IgD-negative memory B cell (primary cell): ENCODE measurements around the gene COQ9. TPM values are rescaled to one million over a fixed set of nuclear protein-coding genes. Genes with fewer than 3 reads are reported as not detected.
"Not testable (repeated sequence)": the region's sequence is repeated elsewhere in the genome, so short reads cannot be mapped to it uniquely, and the experiment has no call there.

Experiments used
- H3K27ac Mint-ChIP-seq, 3 donors: one replicate each; pipeline ENCODE4 v1.8.0; 2020 to 2022; ENCODE audit warnings: mild to moderate bottlenecking in 3 of 3, mixed read lengths in 3 of 3, moderate library complexity in 1 of 3
- H3K27me3 Mint-ChIP-seq: one replicate; pipeline ENCODE4 v1.8.0; 2021; ENCODE audit warnings: mixed read lengths
- H3K36me3 Mint-ChIP-seq: one replicate; pipeline ENCODE4 v1.8.0; 2020; ENCODE audit warnings: mild to moderate bottlenecking, mixed read lengths
- H3K4me1 Mint-ChIP-seq, 3 donors: one replicate each; pipeline ENCODE4 v1.8.0; 2020 to 2022; ENCODE audit warnings: mixed read lengths in 3 of 3, mild to moderate bottlenecking in 1 of 3
- H3K4me3 Mint-ChIP-seq, 4 donors: one replicate each; pipeline ENCODE4 v1.8.0; 2020 to 2022; ENCODE audit warnings: mild to moderate bottlenecking in 4 of 4, mixed read lengths in 4 of 4, moderate library complexity in 3 of 4
- H3K9me3 Mint-ChIP-seq, 3 donors: one replicate each; pipeline ENCODE4 v1.8.0; 2020 to 2021; ENCODE audit warnings: mixed read lengths in 3 of 3, mild to moderate bottlenecking in 1 of 3
- polyA plus RNA-seq: library from polyadenylated mRNA; unstranded; fragments of 300-500 nt; fragmentation: Illumina TruSeq; gene quantifications from one replicate; pipeline ENCODE4 v1.2.3, GENCODE V29; 2021

COQ9 gene
- polyA plus RNA-seq, 1 donor from 2014 or later, result 25.6 TPM

GRCh38 chr16:57440551-57440950 is 6.7 kb upstream of the COQ9 start:
- not testable (repeated sequence) for H3K27me3 Mint-ChIP-seq, H3K4me1 Mint-ChIP-seq, H3K27ac Mint-ChIP-seq, H3K4me3 Mint-ChIP-seq
- peaks cover 2 to 17% (median 7%) of the 10 kb centered on the region in 3 donors for H3K9me3 Mint-ChIP-seq
- H3K36me3 Mint-ChIP-seq, result peaks cover 18% of the 10 kb centered on the region

DNA sequence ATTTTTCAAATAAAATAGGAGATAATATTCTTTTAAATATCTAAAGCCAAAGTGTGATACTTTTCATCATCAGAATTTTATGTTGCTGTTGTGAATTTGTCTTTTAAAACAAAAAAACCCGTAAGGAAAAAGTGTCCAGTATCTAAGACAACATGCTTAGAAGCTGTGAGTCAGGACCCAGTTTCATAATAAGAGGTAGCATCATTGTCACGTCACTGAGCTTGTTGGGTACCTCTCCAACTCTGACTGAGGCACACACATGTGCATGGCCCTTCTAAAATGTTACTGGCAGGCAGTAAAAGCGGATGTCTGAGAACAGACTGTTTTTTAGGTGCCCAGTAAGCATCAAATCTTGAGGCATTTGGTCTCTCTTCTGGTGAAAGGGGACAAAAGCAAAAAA is 2.6 kb upstream of the COQ9 start:
- peak overlapping the region in 3 of 4 donors; percentile 27 to 72 (median 54) for H3K4me3 Mint-ChIP-seq
- peaks cover 17 to 19% (median 17%) of the 10 kb centered on the region in 3 donors for H3K4me1 Mint-ChIP-seq
- H3K27me3 Mint-ChIP-seq, result no peaks in the 10 kb centered on the region
- no peaks in the 10 kb centered on the region for H3K36me3 Mint-ChIP-seq
- H3K9me3 Mint-ChIP-seq, result peaks cover under 1 to 8% (median 7%) of the 10 kb centered on the region in 3 donors
- peak overlapping the region in 1 of 3 donors; percentile 16 for H3K27ac Mint-ChIP-seq

DNA sequence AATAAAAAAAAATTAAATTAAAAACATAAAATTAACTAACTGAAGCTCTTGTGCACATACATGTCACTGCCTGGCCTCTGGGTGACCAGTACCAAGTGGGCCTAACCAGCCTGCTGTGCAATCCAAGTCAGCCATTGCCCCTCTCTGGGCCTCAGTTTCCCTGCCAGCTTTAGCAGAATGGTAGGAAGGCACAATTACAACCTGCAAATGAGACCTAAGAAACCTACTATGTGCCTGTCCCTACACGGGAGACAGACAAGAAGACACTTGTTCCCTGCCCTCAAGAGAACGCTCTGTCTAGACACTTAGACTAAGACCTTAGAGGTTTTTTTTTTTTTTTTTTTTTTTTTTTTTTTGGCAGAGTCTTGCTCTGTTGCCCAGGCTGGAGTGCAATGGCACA is 1.8 kb upstream of the COQ9 start:
- Mint-ChIP-seq H3K4me3 (peak overlapping the region in 3 of 4 donors; percentile 48 to 74 (median 63)), H3K4me1 (peaks cover 17 to 19% (median 18%) of the 10 kb centered on the region in 3 donors), H3K27me3 (no peaks in the 10 kb centered on the region), H3K9me3 (peaks cover 0 to 3% (median 1%) of the 10 kb centered on the region in 3 donors), H3K27ac (no peak overlapping the region), H3K36me3 (no peaks in the 10 kb centered on the region)

DNA sequence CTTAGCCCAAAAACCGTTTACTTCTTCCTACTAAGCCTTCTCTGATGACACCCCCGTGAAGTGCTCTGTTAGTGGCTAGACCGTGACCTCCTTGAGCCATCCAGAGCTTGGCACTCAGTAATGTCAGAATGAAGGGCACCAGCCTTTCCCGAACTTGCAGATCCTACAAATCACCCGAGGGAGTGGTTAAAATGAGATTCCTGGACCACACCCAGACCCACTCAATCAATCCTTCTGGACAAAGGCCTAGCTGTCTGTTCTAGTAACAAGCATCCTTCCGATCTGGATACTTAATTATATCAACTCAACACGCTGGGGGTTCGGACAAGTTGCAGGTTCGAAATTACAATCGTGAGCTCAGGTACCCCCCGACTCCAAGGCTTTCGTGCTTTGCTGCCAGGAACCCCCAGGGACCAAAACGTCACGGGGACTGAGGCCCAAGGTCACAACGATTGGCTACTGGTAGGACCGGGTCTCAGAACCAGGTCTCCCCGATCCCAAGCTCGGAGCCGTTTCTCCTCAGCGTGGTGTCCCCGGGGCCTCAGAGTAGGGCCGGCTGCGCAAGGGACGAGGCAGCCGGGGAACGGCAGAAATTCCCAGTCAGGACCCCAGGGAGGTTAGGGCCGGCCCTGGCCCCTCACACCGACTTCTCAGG is 621 bp upstream of the COQ9 start:
- H3K27ac Mint-ChIP-seq, result peak overlapping the region; percentile 86 to 94 (median 88)
- H3K36me3 Mint-ChIP-seq, result no peaks in the 10 kb centered on the region
- H3K27me3 Mint-ChIP-seq, result no peaks in the 10 kb centered on the region
- peaks cover 17 to 20% (median 19%) of the 10 kb centered on the region in 3 donors for H3K4me1 Mint-ChIP-seq
- H3K9me3 Mint-ChIP-seq, result no peaks in the 10 kb centered on the region
- peak overlapping the region; percentile 89 to 97 (median 96) for H3K4me3 Mint-ChIP-seq

DNA sequence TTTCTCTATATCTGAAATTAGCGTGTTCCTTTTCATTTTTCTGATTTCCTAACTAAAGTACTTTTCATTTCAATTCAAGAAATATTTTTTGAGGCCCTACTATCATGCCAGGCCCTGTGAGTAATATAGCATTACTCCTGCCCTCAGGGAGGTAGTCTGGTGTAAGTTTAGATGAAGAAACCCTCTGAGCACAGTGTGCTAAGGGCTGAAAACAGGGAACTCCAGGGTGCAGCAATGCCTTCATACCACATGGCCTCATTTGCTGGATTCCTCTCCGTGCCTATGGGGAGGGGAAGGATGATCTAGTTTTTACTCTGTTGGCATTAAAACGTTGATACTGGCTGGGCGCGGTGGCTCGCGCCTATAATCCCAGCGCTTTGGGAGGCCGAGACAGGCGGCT is 4.7 kb downstream of the COQ9 start:
- Mint-ChIP-seq H3K27me3 (no peaks in the 10 kb centered on the region), H3K4me3 (no peak overlapping the region), H3K36me3 (peaks cover 4% of the 10 kb centered on the region), H3K9me3 (no peaks in the 10 kb centered on the region), H3K4me1 (peaks cover 8 to 13% (median 8%) of the 10 kb centered on the region in 3 donors), H3K27ac (no peak overlapping the region)

DNA sequence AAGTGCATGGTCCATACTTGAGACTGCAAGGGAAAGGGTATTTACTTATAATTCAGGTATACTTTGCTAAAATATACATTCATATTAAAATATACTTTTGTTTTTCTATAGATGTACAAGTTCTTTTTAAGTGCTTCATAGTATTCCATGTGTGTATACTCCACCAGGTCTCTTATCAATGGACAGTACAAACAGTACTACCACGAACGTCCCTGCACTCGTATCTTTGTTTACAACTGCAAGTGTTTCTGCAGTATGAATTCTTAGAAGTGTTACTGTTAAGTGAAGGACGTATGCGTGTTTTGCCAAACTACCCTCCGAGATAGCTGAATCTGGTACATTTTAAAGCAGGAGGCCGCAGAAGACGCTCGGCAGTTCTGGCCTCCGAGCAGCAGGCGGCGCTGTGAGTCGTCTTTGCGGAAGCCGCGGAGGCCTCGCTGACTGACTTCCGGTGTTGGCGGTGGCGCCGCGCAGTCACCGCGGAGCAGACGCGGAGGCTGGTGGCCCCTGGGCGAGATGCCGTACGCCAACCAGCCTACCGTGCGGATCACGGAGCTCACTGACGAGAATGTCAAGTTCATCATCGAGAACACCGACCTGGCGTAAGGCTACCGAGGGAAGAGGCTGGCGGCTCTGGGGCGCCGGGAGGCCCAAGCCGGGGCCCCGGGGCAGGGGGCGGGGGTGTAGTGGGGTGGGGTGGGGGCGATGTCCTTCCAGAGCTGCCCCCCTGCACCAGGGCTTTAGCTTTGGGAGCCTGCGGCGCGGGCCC is 15.1 kb downstream of the COQ9 start, which contains the start of gene POLR2C:
POLR2C (plus strand) TSS at position 471 of the 769 bp plus-strand sequence; CDS start at position 517, 46 bp downstream.
- Mint-ChIP-seq H3K27ac (peak within 1 kb of the TSS; percentile 79 to 99 (median 97)), H3K36me3 (peaks cover 5% of the 10 kb centered on the region), H3K27me3 (no peaks in the 10 kb centered on the region), H3K4me1 (peaks cover 9 to 20% (median 17%) of the 10 kb centered on the region in 3 donors), H3K9me3 (peaks cover 0 to 2% (median 0%) of the 10 kb centered on the region in 3 donors), H3K4me3 (peak within 1 kb of the TSS; percentile 87 to 100 (median 100))

GRCh38 chr16:57462978-57463362 is 15.7 kb downstream of the COQ9 start:
- Mint-ChIP-seq H3K27ac (peak overlapping the region; percentile 48 to 99 (median 97)), H3K4me1 (peaks cover 9 to 20% (median 17%) of the 10 kb centered on the region in 3 donors), H3K36me3 (peaks cover 5% of the 10 kb centered on the region), H3K9me3 (peaks cover 0 to 2% (median 0%) of the 10 kb centered on the region in 3 donors), H3K4me3 (peak overlapping the region; percentile 83 to 100 (median 100)), H3K27me3 (no peaks in the 10 kb centered on the region)

DNA sequence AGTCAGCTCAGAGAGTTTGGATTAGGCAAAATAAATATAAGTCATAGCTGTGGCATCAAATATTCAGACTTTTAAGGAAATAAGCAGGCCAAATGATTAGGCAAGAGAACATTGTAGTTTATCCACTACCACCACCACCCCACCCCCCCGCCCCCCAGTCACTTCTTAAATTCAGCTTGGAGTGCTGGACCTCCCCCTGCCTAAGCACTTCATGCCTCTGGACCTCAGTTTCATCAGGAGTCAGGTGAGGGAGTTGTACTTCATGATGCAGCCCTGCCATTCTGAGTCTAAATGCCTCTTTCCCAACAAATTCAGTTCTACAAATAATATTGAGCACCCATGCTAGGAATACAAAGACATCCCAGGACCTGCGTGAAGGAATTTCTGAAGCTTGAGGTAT is 17.2 kb downstream of the COQ9 start:
- no peaks in the 10 kb centered on the region for H3K27me3 Mint-ChIP-seq
- peaks cover 5% of the 10 kb centered on the region for H3K36me3 Mint-ChIP-seq
- H3K9me3 Mint-ChIP-seq, result peaks cover 0 to 2% (median 0%) of the 10 kb centered on the region in 3 donors
- H3K4me1 Mint-ChIP-seq, result peaks cover 9 to 20% (median 17%) of the 10 kb centered on the region in 3 donors
- peak overlapping the region in 3 of 4 donors; percentile 28 to 100 (median 83) for H3K4me3 Mint-ChIP-seq
- H3K27ac Mint-ChIP-seq, result peak overlapping the region in 2 of 3 donors; percentile 6 to 22

DNA sequence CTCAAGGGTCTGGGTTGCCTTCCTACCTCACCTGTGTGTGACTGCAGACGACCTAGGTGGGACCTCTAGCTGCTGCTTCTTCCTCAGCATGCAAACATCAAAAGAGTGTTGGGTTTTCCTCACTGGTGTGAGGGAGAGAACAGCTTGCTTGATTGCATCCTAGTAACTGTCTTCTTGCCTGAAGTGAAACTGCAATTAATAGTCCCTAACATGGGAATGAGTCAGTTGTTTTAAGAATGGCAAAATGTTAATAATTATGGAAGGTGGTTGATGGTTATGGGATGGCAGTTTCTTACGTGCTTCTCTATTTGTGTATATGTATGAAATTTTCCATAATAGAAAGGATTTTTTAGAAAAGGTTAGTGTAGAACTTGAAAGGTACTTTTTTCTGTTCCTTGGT is 21.1 kb downstream of the COQ9 start:
- H3K4me3 Mint-ChIP-seq, result no peak overlapping the region
- peaks cover 4 to 16% (median 13%) of the 10 kb centered on the region in 3 donors for H3K4me1 Mint-ChIP-seq
- H3K27me3 Mint-ChIP-seq, result no peaks in the 10 kb centered on the region
- peaks cover 3% of the 10 kb centered on the region for H3K36me3 Mint-ChIP-seq
- H3K9me3 Mint-ChIP-seq, result no peaks in the 10 kb centered on the region
- peak overlapping the region in 1 of 3 donors; percentile 5 for H3K27ac Mint-ChIP-seq

GRCh38 chr16:57469046-57469445 is 21.8 kb downstream of the COQ9 start:
- Mint-ChIP-seq H3K4me3 (no peak overlapping the region), H3K36me3 (peaks cover 3% of the 10 kb centered on the region), H3K27ac (no peak overlapping the region), H3K27me3 (no peaks in the 10 kb centered on the region), H3K9me3 (no peaks in the 10 kb centered on the region), H3K4me1 (peaks cover 2 to 11% (median 9%) of the 10 kb centered on the region in 3 donors)

DNA sequence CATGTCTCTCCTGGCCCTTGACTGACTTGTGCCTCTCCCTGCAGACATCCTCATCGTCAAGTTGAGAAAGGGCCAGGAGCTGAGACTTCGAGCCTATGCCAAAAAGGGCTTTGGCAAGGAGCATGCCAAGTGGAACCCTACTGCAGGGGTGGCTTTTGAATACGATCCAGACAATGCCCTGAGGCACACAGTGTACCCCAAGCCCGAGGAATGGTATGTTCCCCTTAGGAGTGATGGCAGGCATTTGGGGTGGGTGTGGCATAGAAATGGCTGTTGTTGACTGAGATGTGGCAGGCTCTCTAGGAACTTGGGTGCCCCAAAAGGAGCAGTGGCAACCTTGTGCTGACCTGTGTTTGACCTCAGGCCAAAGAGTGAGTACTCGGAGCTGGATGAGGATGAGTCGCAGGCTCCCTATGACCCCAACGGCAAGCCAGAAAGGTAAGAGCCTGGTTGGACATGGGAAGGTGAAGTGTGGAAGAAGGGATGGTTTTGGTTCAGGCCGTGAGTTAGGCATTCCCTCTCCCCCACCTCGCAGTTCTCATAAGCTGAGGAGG is 22.7 kb downstream of the COQ9 start:
- peaks cover 0 to 10% (median 4%) of the 10 kb centered on the region in 3 donors for H3K4me1 Mint-ChIP-seq
- H3K27ac Mint-ChIP-seq, result no peak overlapping the region
- H3K9me3 Mint-ChIP-seq, result no peaks in the 10 kb centered on the region
- H3K36me3 Mint-ChIP-seq, result peaks cover 2% of the 10 kb centered on the region
- H3K27me3 Mint-ChIP-seq, result no peaks in the 10 kb centered on the region
- no peak overlapping the region for H3K4me3 Mint-ChIP-seq

DNA sequence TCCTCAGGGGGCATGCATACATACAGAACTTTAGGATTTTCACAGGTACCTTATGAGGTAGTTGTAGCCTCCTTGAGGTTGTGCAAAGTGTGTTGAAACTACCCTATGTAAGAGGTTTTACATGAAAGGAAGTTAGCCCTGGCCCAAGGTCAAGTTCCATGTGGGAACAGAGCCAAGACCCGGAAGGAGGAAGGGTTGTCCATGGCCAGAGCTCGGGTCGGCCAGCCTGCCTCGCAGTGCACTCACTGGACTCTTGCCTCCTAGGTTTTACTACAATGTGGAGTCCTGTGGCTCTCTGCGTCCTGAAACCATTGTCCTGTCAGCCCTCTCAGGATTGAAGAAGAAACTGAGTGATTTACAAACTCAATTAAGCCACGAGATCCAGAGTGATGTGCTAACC is 23.4 kb downstream of the COQ9 start:
- Mint-ChIP-seq H3K4me1 (peaks cover 0 to 6% (median 2%) of the 10 kb centered on the region in 3 donors), H3K27ac (no peak overlapping the region), H3K9me3 (no peaks in the 10 kb centered on the region), H3K4me3 (no peak overlapping the region), H3K36me3 (peaks cover 2% of the 10 kb centered on the region), H3K27me3 (no peaks in the 10 kb centered on the region)

GRCh38 chr16:57471209-57471608 is 23.9 kb downstream of the COQ9 start:
- H3K27ac Mint-ChIP-seq, result no peak overlapping the region
- no peaks in the 10 kb centered on the region for H3K9me3 Mint-ChIP-seq
- H3K4me3 Mint-ChIP-seq, result no peak overlapping the region
- peaks cover under 1% of the 10 kb centered on the region for H3K36me3 Mint-ChIP-seq
- no peaks in the 10 kb centered on the region for H3K27me3 Mint-ChIP-seq
- peaks cover 2 to 9% (median 2%) of the 10 kb centered on the region in 3 donors for H3K4me1 Mint-ChIP-seq

DNA sequence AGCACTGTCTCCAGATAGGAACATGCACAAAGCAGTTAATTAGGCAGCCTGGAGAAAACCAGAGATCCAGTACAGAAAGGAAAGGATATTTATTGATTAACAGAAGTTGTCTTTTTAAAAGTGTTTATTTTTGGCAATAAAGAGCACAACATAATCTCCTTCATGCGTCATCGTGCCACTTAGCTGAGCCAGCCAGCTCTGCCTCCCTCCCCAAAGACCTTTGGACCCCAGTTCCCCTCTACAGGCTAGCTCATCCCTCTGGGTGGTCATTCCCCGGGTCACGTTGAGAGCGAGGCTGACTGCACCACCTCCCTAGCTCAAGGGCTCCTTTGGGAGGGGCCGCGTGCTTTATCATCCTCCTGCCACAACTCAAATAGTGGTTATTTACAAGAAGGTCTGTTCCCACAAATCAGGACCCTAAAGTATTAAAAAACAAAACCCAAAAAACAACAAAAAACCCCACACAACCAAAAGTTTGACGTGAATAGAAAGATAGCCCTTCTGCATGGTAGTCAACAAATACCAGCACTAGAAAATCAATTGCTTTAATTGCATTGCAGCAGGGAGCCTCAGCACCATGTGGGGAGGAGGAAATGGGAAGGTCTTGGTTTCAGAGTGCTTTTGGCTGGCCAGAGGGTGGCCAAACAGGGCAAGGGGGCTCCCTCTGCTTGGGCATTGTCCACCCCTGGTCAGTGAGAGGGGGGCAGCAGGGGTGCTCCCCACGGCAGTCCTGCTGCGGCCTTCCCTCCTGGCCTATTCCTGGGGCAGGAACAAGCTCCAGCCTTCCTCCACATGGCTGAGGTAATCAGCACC is 24.8 kb downstream of the COQ9 start:
- Mint-ChIP-seq H3K4me1 (peaks cover 2 to 12% (median 3%) of the 10 kb centered on the region in 3 donors), H3K9me3 (no peaks in the 10 kb centered on the region), H3K27ac (no peak overlapping the region), H3K4me3 (no peak overlapping the region), H3K36me3 (no peaks in the 10 kb centered on the region), H3K27me3 (no peaks in the 10 kb centered on the region)
